ENCODE results near the gene GRK5. TPM values are rescaled to one million over a fixed set of nuclear protein-coding genes. Genes with fewer than 3 reads are reported as not detected.
"Not testable (repeated sequence)": the region's sequence is repeated elsewhere in the genome, so short reads cannot be mapped to it uniquely, and the experiment has no call there.

The GRK5 gene
- total RNA-seq, 1 donor from 2014 or later, result 163 TPM

DNA sequence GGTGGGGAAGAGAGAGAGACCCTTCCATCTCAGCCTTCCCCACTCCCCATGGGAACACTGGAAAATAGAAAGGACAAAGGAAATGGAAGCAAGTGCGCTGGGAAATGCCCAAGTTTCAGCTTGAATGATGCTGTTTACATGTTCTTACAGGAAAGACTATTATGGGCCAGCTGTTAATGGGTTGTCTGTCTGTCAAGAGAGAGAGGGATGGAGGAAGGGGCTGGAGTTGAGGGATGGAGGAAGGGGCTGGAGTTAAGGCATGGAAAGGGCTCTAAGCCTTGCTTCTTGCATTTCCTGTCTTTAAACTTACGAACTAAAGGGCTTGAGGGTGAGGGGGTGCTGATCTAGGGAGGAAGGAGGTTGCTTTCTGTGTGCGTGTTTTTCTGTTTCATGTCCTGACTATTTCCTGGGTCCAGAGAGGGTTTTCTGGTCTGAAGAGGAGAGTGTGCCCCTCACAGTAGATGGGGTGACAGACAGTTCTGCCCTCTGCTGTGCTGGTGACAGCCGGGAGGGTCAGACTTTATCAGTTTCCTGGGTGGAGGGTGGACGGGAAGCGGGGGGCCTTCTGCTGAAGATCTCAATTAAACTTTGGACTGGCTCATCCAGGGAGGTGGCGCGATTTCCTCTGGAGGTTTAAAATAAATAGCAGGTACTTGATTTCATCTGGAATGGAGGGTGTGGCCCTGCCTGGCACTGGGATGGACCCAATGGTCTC lies 30.5 kb downstream of the GRK5 start:
- no peak for DNase-seq (ENCODE audit: low spot score)
- peak overlapping the region; percentile 84 for H3K4me3 Mint-ChIP-seq (ENCODE audit: unreplicated experiment)
- H3K36me3 Mint-ChIP-seq (ENCODE audit: low read depth, unreplicated experiment), result peaks cover 12% of the 10 kb centered on the region
- TF ChIP-seq, protein P1, sequence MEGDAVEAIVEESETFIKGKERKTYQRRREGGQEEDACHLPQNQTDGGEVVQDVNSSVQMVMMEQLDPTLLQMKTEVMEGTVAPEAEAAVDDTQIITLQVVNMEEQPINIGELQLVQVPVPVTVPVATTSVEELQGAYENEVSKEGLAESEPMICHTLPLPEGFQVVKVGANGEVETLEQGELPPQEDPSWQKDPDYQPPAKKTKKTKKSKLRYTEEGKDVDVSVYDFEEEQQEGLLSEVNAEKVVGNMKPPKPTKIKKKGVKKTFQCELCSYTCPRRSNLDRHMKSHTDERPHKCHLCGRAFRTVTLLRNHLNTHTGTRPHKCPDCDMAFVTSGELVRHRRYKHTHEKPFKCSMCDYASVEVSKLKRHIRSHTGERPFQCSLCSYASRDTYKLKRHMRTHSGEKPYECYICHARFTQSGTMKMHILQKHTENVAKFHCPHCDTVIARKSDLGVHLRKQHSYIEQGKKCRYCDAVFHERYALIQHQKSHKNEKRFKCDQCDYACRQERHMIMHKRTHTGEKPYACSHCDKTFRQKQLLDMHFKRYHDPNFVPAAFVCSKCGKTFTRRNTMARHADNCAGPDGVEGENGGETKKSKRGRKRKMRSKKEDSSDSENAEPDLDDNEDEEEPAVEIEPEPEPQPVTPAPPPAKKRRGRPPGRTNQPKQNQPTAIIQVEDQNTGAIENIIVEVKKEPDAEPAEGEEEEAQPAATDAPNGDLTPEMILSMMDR (IDR thresholded peaks at IDR 0.05; ENCODE audit: unreplicated experiment), result no peak
- peak overlapping the region; percentile 97 for H3K27ac Mint-ChIP-seq (ENCODE audit: unreplicated experiment)
- H3K9me3 Mint-ChIP-seq (ENCODE audit: unreplicated experiment), result no peaks in the 10 kb centered on the region
- peaks cover 81% of the 10 kb centered on the region for H3K4me1 Mint-ChIP-seq (ENCODE audit: unreplicated experiment)
- peaks cover 7% of the 10 kb centered on the region for H3K27me3 Mint-ChIP-seq (ENCODE audit: unreplicated experiment)

DNA sequence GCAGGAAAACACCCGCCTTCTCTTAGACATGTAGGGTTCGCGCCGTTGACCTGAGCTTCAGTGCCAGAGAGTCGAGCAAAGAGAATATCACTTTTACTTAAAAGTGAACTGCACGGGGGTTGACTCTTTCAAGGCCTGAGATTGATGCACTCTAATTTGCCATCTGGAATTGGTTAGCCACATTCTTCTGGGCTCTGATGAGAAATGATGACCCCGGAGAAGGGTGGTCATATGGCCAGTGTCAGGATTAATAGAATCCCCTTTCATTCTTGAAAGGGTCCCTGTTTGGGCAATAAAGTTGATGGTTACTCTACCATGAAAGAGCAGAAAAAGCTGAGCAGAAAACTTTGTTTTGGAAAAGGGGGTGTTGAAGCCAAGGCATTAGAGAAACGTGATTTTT lies 31.2 kb downstream of the GRK5 start:
- peaks cover 5% of the 10 kb centered on the region for H3K27me3 Mint-ChIP-seq (ENCODE audit: unreplicated experiment)
- no peak for DNase-seq (ENCODE audit: low spot score)
- TF ChIP-seq, protein P1 (IDR thresholded peaks at IDR 0.05; ENCODE audit: unreplicated experiment), result no peak
- H3K9me3 Mint-ChIP-seq (ENCODE audit: unreplicated experiment), result no peaks in the 10 kb centered on the region
- H3K36me3 Mint-ChIP-seq (ENCODE audit: low read depth, unreplicated experiment), result peaks cover 9% of the 10 kb centered on the region
- peak overlapping the region; percentile 47 for H3K4me3 Mint-ChIP-seq (ENCODE audit: unreplicated experiment)
- peaks cover 79% of the 10 kb centered on the region for H3K4me1 Mint-ChIP-seq (ENCODE audit: unreplicated experiment)
- H3K27ac Mint-ChIP-seq (ENCODE audit: unreplicated experiment), result peak overlapping the region; percentile 97

GRCh38 chr10:119239015-119239414 lies 31.6 kb downstream of the GRK5 start:
- not testable (repeated sequence) for H3K9me3 Mint-ChIP-seq (ENCODE audit: unreplicated experiment); H3K36me3 Mint-ChIP-seq (ENCODE audit: low read depth, unreplicated experiment); H3K27me3 Mint-ChIP-seq (ENCODE audit: unreplicated experiment); DNase-seq (ENCODE audit: low spot score); H3K4me3 Mint-ChIP-seq (ENCODE audit: unreplicated experiment)
- Mint-ChIP-seq H3K27ac (ENCODE audit: unreplicated experiment) (peak overlapping the region; percentile 97), H3K4me1 (ENCODE audit: unreplicated experiment) (peaks cover 78% of the 10 kb centered on the region)

GRCh38 chr10:119239630-119240029 lies 32.3 kb downstream of the GRK5 start:
- peak overlapping the region; percentile 71 for H3K4me3 Mint-ChIP-seq (ENCODE audit: unreplicated experiment)
- peaks cover 72% of the 10 kb centered on the region for H3K4me1 Mint-ChIP-seq (ENCODE audit: unreplicated experiment)
- not testable (repeated sequence) for H3K27me3 Mint-ChIP-seq (ENCODE audit: unreplicated experiment); H3K9me3 Mint-ChIP-seq (ENCODE audit: unreplicated experiment); H3K36me3 Mint-ChIP-seq (ENCODE audit: low read depth, unreplicated experiment); DNase-seq (ENCODE audit: low spot score)
- H3K27ac Mint-ChIP-seq (ENCODE audit: unreplicated experiment), result peak overlapping the region; percentile 80

DNA sequence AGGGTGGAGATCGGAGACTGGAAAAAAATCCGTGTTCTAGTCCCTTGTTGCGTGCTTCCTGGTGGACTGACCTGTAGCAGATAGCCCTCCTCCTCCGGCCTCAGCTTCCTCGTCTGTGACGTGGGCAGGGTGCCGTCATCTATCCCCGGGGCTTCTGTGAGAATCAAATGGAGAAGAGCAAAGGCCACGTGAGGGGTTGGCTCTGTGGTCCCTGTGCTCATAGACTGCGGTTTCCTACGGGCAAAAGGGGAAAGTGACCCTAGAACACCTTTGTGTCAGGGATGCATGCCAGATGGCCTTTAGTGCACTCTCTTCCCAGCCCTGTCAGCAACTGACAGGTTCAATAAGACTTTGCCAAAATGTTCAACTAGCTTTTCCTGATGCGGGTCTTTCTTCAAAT lies 33.7 kb downstream of the GRK5 start:
- Mint-ChIP-seq H3K4me3 (ENCODE audit: unreplicated experiment) (no peak overlapping the region), H3K27me3 (ENCODE audit: unreplicated experiment) (peaks cover 2% of the 10 kb centered on the region), H3K4me1 (ENCODE audit: unreplicated experiment) (peaks cover 66% of the 10 kb centered on the region), H3K36me3 (ENCODE audit: low read depth, unreplicated experiment) (peaks cover 9% of the 10 kb centered on the region), H3K9me3 (ENCODE audit: unreplicated experiment) (no peaks in the 10 kb centered on the region), H3K27ac (ENCODE audit: unreplicated experiment) (peak overlapping the region; percentile 85)
- TF ChIP-seq, protein P1 (IDR thresholded peaks at IDR 0.05; ENCODE audit: unreplicated experiment), result no peak
- no peak for DNase-seq (ENCODE audit: low spot score)

DNA sequence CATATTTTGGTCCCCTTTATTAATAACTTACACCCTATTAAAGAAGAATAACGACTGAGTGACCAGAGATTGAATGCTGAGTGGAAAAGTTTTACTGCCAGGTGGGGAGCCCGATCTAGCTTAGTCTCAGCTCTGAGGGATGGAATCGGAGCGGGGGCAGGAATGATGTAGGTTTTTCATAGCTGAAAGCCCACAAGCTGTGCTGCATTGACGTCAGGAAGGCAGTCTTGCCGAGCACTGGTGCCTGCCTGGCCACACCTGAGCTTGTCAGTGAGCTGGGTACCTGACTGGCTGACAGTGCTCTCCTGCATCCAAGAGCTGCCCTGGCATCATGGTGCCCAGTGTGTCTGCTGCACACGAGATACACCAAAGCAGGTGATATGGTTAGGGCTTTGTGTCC lies 34.8 kb downstream of the GRK5 start:
- Mint-ChIP-seq H3K27me3 (ENCODE audit: unreplicated experiment) (peaks cover 2% of the 10 kb centered on the region), H3K4me1 (ENCODE audit: unreplicated experiment) (peaks cover 62% of the 10 kb centered on the region)
- no peak for DNase-seq (ENCODE audit: low spot score)

More for the DNA sequence above, 34.8 kb downstream of the GRK5 start:
- Mint-ChIP-seq H3K4me3 (ENCODE audit: unreplicated experiment) (peak overlapping the region; percentile 72), H3K36me3 (ENCODE audit: low read depth, unreplicated experiment) (peaks cover 9% of the 10 kb centered on the region), H3K27ac (ENCODE audit: unreplicated experiment) (peak overlapping the region; percentile 85), H3K9me3 (ENCODE audit: unreplicated experiment) (no peaks in the 10 kb centered on the region)
- TF ChIP-seq, protein P1 (IDR thresholded peaks at IDR 0.05; ENCODE audit: unreplicated experiment), result no peak

Data from endothelial cell (in vitro differentiated cells).